ENCODE results near the gene MYD88.

GRCh38 chr3:38147421-38147820 is 9.0 kb downstream of the MYD88 start:
- TF ChIP-seq, protein P1, sequence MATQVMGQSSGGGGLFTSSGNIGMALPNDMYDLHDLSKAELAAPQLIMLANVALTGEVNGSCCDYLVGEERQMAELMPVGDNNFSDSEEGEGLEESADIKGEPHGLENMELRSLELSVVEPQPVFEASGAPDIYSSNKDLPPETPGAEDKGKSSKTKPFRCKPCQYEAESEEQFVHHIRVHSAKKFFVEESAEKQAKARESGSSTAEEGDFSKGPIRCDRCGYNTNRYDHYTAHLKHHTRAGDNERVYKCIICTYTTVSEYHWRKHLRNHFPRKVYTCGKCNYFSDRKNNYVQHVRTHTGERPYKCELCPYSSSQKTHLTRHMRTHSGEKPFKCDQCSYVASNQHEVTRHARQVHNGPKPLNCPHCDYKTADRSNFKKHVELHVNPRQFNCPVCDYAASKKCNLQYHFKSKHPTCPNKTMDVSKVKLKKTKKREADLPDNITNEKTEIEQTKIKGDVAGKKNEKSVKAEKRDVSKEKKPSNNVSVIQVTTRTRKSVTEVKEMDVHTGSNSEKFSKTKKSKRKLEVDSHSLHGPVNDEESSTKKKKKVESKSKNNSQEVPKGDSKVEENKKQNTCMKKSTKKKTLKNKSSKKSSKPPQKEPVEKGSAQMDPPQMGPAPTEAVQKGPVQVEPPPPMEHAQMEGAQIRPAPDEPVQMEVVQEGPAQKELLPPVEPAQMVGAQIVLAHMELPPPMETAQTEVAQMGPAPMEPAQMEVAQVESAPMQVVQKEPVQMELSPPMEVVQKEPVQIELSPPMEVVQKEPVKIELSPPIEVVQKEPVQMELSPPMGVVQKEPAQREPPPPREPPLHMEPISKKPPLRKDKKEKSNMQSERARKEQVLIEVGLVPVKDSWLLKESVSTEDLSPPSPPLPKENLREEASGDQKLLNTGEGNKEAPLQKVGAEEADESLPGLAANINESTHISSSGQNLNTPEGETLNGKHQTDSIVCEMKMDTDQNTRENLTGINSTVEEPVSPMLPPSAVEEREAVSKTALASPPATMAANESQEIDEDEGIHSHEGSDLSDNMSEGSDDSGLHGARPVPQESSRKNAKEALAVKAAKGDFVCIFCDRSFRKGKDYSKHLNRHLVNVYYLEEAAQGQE (IDR thresholded peaks at IDR 0.05; ENCODE audit: insufficient read depth in 1 of 2, low read depth in 2 of 2, low read length in 2 of 2), result no peak
- TF ChIP-seq POLR2AphosphoS5 (IDR thresholded peaks at IDR 0.05; ENCODE audit: low read depth, low read length), result no peak
- TF ChIP-seq SIN3A (IDR thresholded peaks at IDR 0.05; ENCODE audit: borderline replicate concordance, insufficient read depth, low read length), result no peak

Measured in PFSK-1 (cell line).